Measurements from ENCODE around the gene RGL1.

Gene RGL1

DNA sequence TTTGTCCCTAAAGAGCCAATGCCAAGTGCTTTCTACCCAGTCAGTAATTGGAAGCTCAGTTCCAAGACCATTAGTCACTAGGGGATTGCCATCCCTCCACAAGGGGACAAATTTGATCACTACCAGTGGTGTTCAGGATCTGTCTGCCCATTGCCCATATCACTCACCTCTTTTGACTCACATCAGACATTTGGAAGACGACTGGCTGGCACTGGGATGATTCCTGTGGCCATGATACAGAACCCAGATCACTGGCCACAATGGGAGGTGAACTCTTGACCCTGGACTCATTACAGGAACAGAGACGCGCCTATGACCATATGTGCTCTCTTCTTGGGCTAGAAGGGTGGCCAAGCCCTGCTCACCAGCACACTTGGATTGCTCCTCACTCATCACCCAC, 161.6 kb downstream of the RGL1 start (continued):
- TF ChIP-seq ZNF776 (tag by site-specific recombination; IDR thresholded peaks at IDR 0.05; ENCODE audit: borderline replicate concordance) (no peak), YY1 (tag by site-specific recombination; IDR thresholded peaks at IDR 0.05) (no peak)

DNA sequence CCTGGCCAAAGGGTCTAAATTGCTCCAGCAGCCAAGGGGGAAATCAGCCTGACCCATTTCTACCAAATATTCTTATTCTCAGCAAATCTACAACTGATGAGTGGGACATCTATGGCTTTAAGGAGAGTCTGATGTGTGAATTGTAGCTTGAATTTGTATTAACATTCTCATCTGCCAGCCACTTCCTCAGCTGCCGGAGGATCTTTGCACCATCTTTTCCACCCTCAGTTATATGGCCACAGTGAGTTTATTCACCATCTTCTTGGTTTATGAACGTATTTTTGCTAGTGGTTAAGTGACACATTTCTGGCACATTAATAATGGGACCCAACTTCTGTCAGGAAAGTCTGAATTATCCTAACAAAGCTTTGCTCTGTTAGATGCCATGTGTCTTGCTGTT, 163.0 kb downstream of the RGL1 start:
- no peaks in the 10 kb centered on the region for H3K36me3 ChIP-seq (ENCODE audit: control insufficient read depth in 2 of 2, insufficient read depth in 1 of 2, low read length in 2 of 2)

DNA sequence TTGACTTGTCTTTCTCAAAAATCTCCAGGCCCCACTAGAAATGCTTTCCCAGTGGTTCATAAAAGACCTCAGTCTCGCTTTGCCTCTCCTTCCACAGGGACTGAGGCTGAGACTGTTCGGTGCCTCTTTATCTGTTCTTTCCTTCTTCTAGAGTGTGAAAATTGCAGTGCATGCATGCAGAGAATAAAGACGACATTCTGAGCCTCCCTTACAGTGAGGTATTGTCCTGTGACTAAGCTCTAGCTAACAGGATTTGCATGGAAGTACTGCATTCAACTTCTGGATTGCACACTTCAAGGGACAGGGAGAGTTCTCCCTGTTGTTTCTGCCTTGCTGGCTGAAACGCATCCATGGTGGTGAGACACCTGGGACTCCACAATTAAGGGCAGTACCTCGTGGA, 163.5 kb downstream of the RGL1 start:
- POLR2A ChIA-PET: no interaction called here
- no peak for TF ChIP-seq ZNF239 (tag by site-specific recombination; IDR thresholded peaks at IDR 0.05)

More for the DNA sequence above, 163.0 kb downstream of the RGL1 start:
- POLR2A ChIA-PET: no interaction called here
- no peaks in the 10 kb centered on the region for H3K9me3 ChIP-seq (ENCODE audit: control insufficient read depth, insufficient read depth, low read depth, low read length)
- no peak overlapping the region for H3K4me3 ChIP-seq (ENCODE audit: low read depth, low read length)
- no peak overlapping the region for H3K27ac ChIP-seq (ENCODE audit: extremely low read depth, low read depth, low read length)
- no peaks in the 10 kb centered on the region for H3K4me1 ChIP-seq (ENCODE audit: control insufficient read depth, insufficient read depth, low read length)
- CTCF ChIA-PET: interaction anchor here (0.7 kb wide), 1 partner anchor 894 kb away, joined by 3 read pairs; no protein-coding TSS in a partner anchor
- TF ChIP-seq GFI1B (tag by site-specific recombination; IDR thresholded peaks at IDR 0.05) (no peak), ZNF140 (tag by site-specific recombination; IDR thresholded peaks at IDR 0.05) (no peak), ZNF133 (tag by site-specific recombination; IDR thresholded peaks at IDR 0.05) (no peak), ZNF555 (tag by site-specific recombination; conservative IDR thresholded peaks at IDR 0.05) (no peak), KLF9 (tag by site-specific recombination; IDR thresholded peaks at IDR 0.05; ENCODE audit: low read depth) (no peak), ZNF791 (tag by site-specific recombination; IDR thresholded peaks at IDR 0.05) (no peak), ZNF501 (tag by site-specific recombination; IDR thresholded peaks at IDR 0.05) (no peak), ZNF561 (tag by site-specific recombination; IDR thresholded peaks at IDR 0.05; ENCODE audit: borderline replicate concordance) (no peak), ZNF2 (tag by site-specific recombination; IDR thresholded peaks at IDR 0.05) (no peak), ZNF610 (tag by site-specific recombination; IDR thresholded peaks at IDR 0.05; ENCODE audit: borderline replicate concordance) (no peak), ZNF626 (tag by site-specific recombination; IDR thresholded peaks at IDR 0.05) (no peak), ZNF585B (tag by site-specific recombination; IDR thresholded peaks at IDR 0.05) (no peak), ZNF529 (tag by site-specific recombination; IDR thresholded peaks at IDR 0.05; ENCODE audit: insufficient replicate concordance) (no peak), KLF8 (tag by site-specific recombination; IDR thresholded peaks at IDR 0.05) (no peak), ZNF266 (tag by site-specific recombination; IDR thresholded peaks at IDR 0.05; ENCODE audit: low read depth) (no peak)
- TF ChIP-seq, protein P1, sequence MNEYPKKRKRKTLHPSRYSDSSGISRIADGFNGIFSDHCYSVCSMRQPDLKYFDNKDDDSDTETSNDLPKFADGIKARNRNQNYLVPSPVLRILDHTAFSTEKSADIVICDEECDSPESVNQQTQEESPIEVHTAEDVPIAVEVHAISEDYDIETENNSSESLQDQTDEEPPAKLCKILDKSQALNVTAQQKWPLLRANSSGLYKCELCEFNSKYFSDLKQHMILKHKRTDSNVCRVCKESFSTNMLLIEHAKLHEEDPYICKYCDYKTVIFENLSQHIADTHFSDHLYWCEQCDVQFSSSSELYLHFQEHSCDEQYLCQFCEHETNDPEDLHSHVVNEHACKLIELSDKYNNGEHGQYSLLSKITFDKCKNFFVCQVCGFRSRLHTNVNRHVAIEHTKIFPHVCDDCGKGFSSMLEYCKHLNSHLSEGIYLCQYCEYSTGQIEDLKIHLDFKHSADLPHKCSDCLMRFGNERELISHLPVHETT (tag by site-specific recombination; IDR thresholded peaks at IDR 0.05): no peak
- TF ChIP-seq, protein P2, sequence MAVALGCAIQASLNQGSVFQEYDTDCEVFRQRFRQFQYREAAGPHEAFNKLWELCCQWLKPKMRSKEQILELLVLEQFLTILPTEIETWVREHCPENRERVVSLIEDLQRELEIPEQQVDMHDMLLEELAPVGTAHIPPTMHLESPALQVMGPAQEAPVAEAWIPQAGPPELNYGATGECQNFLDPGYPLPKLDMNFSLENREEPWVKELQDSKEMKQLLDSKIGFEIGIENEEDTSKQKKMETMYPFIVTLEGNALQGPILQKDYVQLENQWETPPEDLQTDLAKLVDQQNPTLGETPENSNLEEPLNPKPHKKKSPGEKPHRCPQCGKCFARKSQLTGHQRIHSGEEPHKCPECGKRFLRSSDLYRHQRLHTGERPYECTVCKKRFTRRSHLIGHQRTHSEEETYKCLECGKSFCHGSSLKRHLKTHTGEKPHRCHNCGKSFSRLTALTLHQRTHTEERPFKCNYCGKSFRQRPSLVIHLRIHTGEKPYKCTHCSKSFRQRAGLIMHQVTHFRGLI (tag by site-specific recombination; IDR thresholded peaks at IDR 0.05): no peak
- TF ChIP-seq, protein P3, sequence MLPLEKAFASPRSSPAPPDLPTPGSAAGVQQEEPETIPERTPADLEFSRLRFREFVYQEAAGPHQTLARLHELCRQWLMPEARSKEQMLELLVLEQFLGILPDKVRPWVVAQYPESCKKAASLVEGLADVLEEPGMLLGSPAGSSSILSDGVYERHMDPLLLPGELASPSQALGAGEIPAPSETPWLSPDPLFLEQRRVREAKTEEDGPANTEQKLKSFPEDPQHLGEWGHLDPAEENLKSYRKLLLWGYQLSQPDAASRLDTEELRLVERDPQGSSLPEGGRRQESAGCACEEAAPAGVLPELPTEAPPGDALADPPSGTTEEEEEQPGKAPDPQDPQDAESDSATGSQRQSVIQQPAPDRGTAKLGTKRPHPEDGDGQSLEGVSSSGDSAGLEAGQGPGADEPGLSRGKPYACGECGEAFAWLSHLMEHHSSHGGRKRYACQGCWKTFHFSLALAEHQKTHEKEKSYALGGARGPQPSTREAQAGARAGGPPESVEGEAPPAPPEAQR (tag by site-specific recombination; IDR thresholded peaks at IDR 0.05): no peak

More for the DNA sequence above, 163.5 kb downstream of the RGL1 start:
- no peaks in the 10 kb centered on the region for H3K9me3 ChIP-seq (ENCODE audit: control insufficient read depth, insufficient read depth, low read depth, low read length)
- H3K27ac ChIP-seq (ENCODE audit: extremely low read depth, low read depth, low read length): no peak overlapping the region
- H3K36me3 ChIP-seq (ENCODE audit: control insufficient read depth in 2 of 2, insufficient read depth in 1 of 2, low read length in 2 of 2): no peaks in the 10 kb centered on the region
- CTCF ChIA-PET: interaction anchor here (0.7 kb wide), 1 partner anchor 895 kb away, joined by 3 read pairs; no protein-coding TSS in a partner anchor
- no peak overlapping the region for H3K4me3 ChIP-seq (ENCODE audit: low read depth, low read length)
- no peaks in the 10 kb centered on the region for H3K4me1 ChIP-seq (ENCODE audit: control insufficient read depth, insufficient read depth, low read length)
